HFF-Myc (cell line): ENCODE data around the gene SDK2.

Experiments
- DNase-seq: peaks from one replicate; pipeline ENCODE4 v3.0.0-alpha.2; 2011; ENCODE audit warnings: low read depth; ENCODE audit errors: extremely low read depth
- H3K4me3 ChIP-seq: replicated peaks from 2 replicates; pipeline ENCODE4 v1.5.1; 2011; ENCODE audit warnings: low read depth, mild to moderate bottlenecking, control low read depth, low read length
- CTCF ChIP-seq: IDR thresholded peaks from 2 replicates; pipeline ENCODE4 v1.5.1; 2012; ENCODE audit warnings: mild to moderate bottlenecking, low read depth, low read length, control low read depth; ENCODE audit errors: missing control alignments

SDK2 gene

GRCh38 chr17:73437826-73438225 lies 206.4 kb downstream of the SDK2 start:
- no peak for DNase-seq
- no peak for TF ChIP-seq CTCF
- H3K4me3 ChIP-seq: no peak overlapping the region

GRCh38 chr17:73436954-73437353 lies 207.3 kb downstream of the SDK2 start:
- DNase-seq: no peak
- no peak overlapping the region for H3K4me3 ChIP-seq
- TF ChIP-seq CTCF: no peak

GRCh38 chr17:73435412-73435811 lies 208.8 kb downstream of the SDK2 start:
- no peak overlapping the region for H3K4me3 ChIP-seq
- no peak for DNase-seq
- TF ChIP-seq CTCF: no peak

GRCh38 chr17:73434154-73434553 lies 210.1 kb downstream of the SDK2 start:
- no peak for TF ChIP-seq CTCF
- DNase-seq: no peak
- no peak overlapping the region for H3K4me3 ChIP-seq

- H3K4me3 ChIP-seq: no peak overlapping the region
- no peak for TF ChIP-seq CTCF
- no peak for DNase-seq
These were observed 210.7 kb downstream of the SDK2 start for GRCh38 chr17:73433501-73433900.

- DNase-seq: no peak
- no peak for TF ChIP-seq CTCF
- H3K4me3 ChIP-seq: no peak overlapping the region
These were observed 211.5 kb downstream of the SDK2 start for GRCh38 chr17:73432624-73433190.

GRCh38 chr17:73431401-73432205 lies 212.6 kb downstream of the SDK2 start:
- no peak for DNase-seq
- no peak overlapping the region for H3K4me3 ChIP-seq
- no peak for TF ChIP-seq CTCF
